Cardiac fibroblast (primary cell): ENCODE results near the gene CENPL.

Experiments
- DNase-seq, 2 donors: peaks; one replicate each; pipeline versions ENCODE4 v3.0.0 to v3.0.0-alpha.2; 2010; ENCODE audit warnings: low read depth in 2 of 2
- H3K4me3 ChIP-seq, 2 donors: replicated peaks in 1 of 2; 1 replicate in 1 of 2; 2 replicates in 1 of 2; pipeline ENCODE4 v1.5.1; 2011; ENCODE audit warnings: low read depth in 2 of 2, low read length in 2 of 2, mild to moderate bottlenecking in 2 of 2, moderate library complexity in 1 of 2
- TF ChIP-seq, protein P1 (sequence below): IDR thresholded peaks from one replicate; pipeline ENCODE4 v1.5.1; 2011; ENCODE audit warnings: low read depth, mild to moderate bottlenecking, low read length, inconsistent platforms

Gene CENPL

DNA sequence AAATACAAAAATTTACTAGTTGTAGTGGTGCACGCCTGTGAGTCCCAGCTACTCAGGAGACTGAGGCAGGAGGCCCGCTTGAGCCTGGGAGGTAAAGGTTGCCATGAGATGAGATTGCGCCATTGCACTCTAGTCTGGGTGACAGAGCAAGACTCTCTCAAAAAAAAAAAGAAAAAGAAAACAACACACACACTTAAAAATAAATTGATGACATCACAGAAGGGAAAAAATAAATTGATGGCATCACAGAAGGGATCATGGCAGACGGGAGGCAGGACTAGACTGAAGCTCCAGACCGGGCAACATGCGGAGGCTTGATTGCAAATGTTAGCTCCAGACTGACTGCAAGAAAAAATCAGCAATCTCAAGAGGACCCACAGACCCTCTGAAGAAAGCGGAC is 66.6 kb downstream of the CENPL start:
- DNase-seq: no peak
- H3K4me3 ChIP-seq: no peak overlapping the region
- TF ChIP-seq, protein P1, sequence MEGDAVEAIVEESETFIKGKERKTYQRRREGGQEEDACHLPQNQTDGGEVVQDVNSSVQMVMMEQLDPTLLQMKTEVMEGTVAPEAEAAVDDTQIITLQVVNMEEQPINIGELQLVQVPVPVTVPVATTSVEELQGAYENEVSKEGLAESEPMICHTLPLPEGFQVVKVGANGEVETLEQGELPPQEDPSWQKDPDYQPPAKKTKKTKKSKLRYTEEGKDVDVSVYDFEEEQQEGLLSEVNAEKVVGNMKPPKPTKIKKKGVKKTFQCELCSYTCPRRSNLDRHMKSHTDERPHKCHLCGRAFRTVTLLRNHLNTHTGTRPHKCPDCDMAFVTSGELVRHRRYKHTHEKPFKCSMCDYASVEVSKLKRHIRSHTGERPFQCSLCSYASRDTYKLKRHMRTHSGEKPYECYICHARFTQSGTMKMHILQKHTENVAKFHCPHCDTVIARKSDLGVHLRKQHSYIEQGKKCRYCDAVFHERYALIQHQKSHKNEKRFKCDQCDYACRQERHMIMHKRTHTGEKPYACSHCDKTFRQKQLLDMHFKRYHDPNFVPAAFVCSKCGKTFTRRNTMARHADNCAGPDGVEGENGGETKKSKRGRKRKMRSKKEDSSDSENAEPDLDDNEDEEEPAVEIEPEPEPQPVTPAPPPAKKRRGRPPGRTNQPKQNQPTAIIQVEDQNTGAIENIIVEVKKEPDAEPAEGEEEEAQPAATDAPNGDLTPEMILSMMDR: no peak

DNA sequence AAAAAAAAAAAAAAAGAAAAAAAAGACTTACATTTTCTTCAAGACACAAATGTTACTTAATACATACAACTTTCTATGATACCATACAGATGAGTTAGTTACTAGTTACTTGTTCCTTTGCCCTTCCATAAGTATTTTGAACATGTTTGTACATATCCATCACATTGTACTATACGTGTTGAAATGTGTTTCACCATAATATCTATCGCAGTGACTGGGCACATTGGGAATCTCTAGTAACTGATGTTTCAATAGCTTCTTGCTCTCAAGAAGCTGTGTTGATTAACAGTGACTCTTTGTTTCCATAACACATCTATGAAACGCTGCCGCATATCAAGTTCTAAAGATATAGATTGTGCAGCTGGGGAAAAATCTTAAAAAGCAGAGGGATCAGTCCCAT is 67.0 kb downstream of the CENPL start:
- no peak for DNase-seq
- TF ChIP-seq, protein P1: no peak
- no peak overlapping the region for H3K4me3 ChIP-seq

DNA sequence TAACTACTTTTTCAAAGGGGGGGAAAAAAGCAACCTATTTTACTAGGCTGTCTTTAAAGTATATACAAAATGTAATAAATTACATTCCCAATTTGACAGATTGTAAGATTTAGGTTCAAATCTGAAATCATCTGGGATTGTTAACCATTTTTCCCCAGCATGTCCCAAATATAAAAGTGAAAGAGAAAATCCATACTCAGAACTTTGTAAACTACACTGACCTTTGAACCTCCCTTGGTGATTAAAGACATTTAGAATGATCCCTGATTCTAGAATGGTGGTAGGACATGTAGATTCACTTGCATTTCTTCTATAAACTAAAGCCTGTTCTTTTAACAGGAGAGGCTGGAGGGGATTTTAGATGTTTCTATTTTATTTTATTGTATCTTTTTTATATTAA is 70.9 kb downstream of the CENPL start:
- TF ChIP-seq, protein P1: no peak
- no peak overlapping the region for H3K4me3 ChIP-seq
- no peak for DNase-seq
